GM23338 (cell line): ENCODE data around the gene MTERF4. TPM values are rescaled to one million over a fixed set of nuclear protein-coding genes. Genes with fewer than 3 reads are reported as not detected.

Source experiments
- CREB1 ChIP-seq: fragments of 250-450 bp; sonication (Bioruptor Pico); IDR thresholded peaks from 2 replicates; pipeline ENCODE4 v1.5.0; 2020; ENCODE audit warnings: low read depth, mild to moderate bottlenecking, moderate library complexity
- EZH2 ChIP-seq: fragments of 200-600 bp; sonication (generic); IDR thresholded peaks from one replicate; pipeline ENCODE4 v1.8.0; 2017; ENCODE audit warnings: antibody characterized with exemption, mild to moderate bottlenecking, low read depth; ENCODE audit not compliant: unreplicated experiment
- NANOG ChIP-seq: IDR thresholded peaks from 2 replicates; pipeline ENCODE4 v1.6.1; 2016; ENCODE audit warnings: antibody characterized with exemption, borderline replicate concordance
- POLR2AphosphoS5 ChIP-seq: IDR thresholded peaks from 2 replicates; pipeline ENCODE4 v1.6.1; 2016; ENCODE audit warnings: antibody characterized with exemption, low read depth
- STAT1 ChIP-seq: IDR thresholded peaks from one replicate; pipeline ENCODE4 v1.6.1; 2016; ENCODE audit warnings: antibody characterized with exemption; ENCODE audit not compliant: unreplicated experiment
- ZNF114 ChIP-seq: fragments of 250-450 bp; sonication (Bioruptor Pico); IDR thresholded peaks from 2 replicates; pipeline ENCODE4 v1.5.0; 2020; ENCODE audit warnings: mild to moderate bottlenecking, moderate library complexity
- polyA plus RNA-seq: library from polyadenylated mRNA; unstranded; fragments of >200 nt; fragmentation: Nextera tagmentation; extraction: Ambion mirVana; gene quantifications from 2 replicates; pipeline ENCODE4 v1.2.1, GENCODE V29; 2016
- total RNA-seq: library from RNA; depleted of rRNA; stranded (reverse); fragments of >200 nt; shearing (Covaris generic); gene quantifications from 2 replicates; pipeline ENCODE4 v1.2.3, GENCODE V29; 2014
- TF ChIP-seq, protein P1 (sequence below): fragments of 250-450 bp; sonication (Bioruptor Pico); IDR thresholded peaks from 2 replicates; pipeline ENCODE4 v1.5.0; 2020; ENCODE audit warnings: mild to moderate bottlenecking, moderate library complexity
- TF ChIP-seq, protein P2 (sequence below): IDR thresholded peaks from 2 replicates; pipeline ENCODE4 v1.6.1; 2016; ENCODE audit warnings: antibody characterized with exemption
- TF ChIP-seq, protein P3 (sequence below), 2 experiments: fragments of 200-600 bp in 1 of 2; sonication (generic) in 1 of 2; conservative IDR thresholded peaks; 2 replicates each; pipeline versions ENCODE4 v1.5.1 to v1.6.1; 2016 to 2017; ENCODE audit warnings: antibody characterized with exemption in 2 of 2, low read depth in 2 of 2, mild to moderate bottlenecking in 2 of 2, moderate library complexity in 1 of 2

Gene MTERF4
- total and polyA plus RNA-seq, 2 experiments from 2014 or later: 15.3 to 63.6 TPM

DNA sequence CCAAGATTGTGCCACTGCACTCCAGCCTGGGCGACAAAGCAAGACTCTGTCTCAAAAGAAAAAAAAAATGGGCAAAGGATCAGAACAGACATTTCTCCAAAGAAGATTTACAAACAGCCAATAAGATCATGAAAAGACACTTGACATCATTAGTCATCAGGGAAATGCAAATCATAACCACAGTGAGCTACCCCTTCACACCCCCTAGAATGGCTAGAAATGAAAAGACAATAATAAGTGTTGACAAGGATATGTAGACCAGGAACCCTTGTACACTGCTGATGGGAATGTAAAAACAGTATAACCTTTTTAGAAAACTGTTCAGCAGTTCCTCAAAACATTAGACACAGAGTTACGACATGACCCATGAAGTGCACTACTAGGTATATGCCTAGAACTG lies 18.4 kb upstream of the MTERF4 start (continued):
- TF ChIP-seq, protein P1, sequence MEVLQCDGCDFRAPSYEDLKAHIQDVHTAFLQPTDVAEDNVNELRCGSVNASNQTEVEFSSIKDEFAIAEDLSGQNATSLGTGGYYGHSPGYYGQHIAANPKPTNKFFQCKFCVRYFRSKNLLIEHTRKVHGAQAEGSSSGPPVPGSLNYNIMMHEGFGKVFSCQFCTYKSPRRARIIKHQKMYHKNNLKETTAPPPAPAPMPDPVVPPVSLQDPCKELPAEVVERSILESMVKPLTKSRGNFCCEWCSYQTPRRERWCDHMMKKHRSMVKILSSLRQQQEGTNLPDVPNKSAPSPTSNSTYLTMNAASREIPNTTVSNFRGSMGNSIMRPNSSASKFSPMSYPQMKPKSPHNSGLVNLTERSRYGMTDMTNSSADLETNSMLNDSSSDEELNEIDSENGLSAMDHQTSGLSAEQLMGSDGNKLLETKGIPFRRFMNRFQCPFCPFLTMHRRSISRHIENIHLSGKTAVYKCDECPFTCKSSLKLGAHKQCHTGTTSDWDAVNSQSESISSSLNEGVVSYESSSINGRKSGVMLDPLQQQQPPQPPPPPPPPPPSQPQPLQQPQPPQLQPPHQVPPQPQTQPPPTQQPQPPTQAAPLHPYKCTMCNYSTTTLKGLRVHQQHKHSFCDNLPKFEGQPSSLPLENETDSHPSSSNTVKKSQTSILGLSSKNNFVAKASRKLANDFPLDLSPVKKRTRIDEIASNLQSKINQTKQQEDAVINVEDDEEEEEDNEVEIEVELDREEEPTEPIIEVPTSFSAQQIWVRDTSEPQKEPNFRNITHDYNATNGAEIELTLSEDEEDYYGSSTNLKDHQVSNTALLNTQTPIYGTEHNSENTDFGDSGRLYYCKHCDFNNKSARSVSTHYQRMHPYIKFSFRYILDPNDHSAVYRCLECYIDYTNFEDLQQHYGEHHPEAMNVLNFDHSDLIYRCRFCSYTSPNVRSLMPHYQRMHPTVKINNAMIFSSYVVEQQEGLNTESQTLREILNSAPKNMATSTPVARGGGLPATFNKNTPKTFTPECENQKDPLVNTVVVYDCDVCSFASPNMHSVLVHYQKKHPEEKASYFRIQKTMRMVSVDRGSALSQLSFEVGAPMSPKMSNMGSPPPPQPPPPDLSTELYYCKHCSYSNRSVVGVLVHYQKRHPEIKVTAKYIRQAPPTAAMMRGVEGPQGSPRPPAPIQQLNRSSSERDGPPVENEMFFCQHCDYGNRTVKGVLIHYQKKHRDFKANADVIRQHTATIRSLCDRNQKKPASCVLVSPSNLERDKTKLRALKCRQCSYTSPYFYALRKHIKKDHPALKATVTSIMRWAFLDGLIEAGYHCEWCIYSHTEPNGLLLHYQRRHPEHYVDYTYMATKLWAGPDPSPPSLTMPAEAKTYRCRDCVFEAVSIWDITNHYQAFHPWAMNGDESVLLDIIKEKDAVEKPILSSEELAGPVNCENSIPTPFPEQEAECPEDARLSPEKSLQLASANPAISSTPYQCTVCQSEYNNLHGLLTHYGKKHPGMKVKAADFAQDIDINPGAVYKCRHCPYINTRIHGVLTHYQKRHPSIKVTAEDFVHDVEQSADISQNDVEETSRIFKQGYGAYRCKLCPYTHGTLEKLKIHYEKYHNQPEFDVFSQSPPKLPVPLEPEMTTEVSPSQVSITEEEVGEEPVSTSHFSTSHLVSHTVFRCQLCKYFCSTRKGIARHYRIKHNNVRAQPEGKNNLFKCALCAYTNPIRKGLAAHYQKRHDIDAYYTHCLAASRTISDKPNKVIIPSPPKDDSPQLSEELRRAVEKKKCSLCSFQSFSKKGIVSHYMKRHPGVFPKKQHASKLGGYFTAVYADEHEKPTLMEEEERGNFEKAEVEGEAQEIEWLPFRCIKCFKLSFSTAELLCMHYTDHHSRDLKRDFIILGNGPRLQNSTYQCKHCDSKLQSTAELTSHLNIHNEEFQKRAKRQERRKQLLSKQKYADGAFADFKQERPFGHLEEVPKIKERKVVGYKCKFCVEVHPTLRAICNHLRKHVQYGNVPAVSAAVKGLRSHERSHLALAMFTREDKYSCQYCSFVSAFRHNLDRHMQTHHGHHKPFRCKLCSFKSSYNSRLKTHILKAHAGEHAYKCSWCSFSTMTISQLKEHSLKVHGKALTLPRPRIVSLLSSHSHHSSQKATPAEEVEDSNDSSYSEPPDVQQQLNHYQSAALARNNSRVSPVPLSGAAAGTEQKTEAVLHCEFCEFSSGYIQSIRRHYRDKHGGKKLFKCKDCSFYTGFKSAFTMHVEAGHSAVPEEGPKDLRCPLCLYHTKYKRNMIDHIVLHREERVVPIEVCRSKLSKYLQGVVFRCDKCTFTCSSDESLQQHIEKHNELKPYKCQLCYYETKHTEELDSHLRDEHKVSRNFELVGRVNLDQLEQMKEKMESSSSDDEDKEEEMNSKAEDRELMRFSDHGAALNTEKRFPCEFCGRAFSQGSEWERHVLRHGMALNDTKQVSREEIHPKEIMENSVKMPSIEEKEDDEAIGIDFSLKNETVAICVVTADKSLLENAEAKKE (CRISPR knock-in tag): no peak
- TF ChIP-seq STAT1: no peak
- TF ChIP-seq ZNF114 (CRISPR knock-in tag): no peak
- no peak for TF ChIP-seq NANOG
- TF ChIP-seq, protein P2, sequence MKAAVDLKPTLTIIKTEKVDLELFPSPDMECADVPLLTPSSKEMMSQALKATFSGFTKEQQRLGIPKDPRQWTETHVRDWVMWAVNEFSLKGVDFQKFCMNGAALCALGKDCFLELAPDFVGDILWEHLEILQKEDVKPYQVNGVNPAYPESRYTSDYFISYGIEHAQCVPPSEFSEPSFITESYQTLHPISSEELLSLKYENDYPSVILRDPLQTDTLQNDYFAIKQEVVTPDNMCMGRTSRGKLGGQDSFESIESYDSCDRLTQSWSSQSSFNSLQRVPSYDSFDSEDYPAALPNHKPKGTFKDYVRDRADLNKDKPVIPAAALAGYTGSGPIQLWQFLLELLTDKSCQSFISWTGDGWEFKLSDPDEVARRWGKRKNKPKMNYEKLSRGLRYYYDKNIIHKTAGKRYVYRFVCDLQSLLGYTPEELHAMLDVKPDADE: no peak
- TF ChIP-seq POLR2AphosphoS5: no peak
- TF ChIP-seq CREB1 (CRISPR knock-in tag): no peak
- TF ChIP-seq, protein P3, sequence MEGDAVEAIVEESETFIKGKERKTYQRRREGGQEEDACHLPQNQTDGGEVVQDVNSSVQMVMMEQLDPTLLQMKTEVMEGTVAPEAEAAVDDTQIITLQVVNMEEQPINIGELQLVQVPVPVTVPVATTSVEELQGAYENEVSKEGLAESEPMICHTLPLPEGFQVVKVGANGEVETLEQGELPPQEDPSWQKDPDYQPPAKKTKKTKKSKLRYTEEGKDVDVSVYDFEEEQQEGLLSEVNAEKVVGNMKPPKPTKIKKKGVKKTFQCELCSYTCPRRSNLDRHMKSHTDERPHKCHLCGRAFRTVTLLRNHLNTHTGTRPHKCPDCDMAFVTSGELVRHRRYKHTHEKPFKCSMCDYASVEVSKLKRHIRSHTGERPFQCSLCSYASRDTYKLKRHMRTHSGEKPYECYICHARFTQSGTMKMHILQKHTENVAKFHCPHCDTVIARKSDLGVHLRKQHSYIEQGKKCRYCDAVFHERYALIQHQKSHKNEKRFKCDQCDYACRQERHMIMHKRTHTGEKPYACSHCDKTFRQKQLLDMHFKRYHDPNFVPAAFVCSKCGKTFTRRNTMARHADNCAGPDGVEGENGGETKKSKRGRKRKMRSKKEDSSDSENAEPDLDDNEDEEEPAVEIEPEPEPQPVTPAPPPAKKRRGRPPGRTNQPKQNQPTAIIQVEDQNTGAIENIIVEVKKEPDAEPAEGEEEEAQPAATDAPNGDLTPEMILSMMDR (conservative IDR thresholded peaks at IDR 0.05; ENCODE audit: low read depth in 2 of 2): no peak
- no peak for TF ChIP-seq EZH2
